Karpas-422 (cell line): ENCODE measurements around the gene ANKS1A. TPM values are rescaled to one million over a fixed set of nuclear protein-coding genes. Genes with fewer than 3 reads are reported as not detected.

Experiments used
- DNase-seq: peaks from one replicate; pipeline ENCODE4 v3.0.0-alpha.2; 2015
- H2AFZ ChIP-seq: fragments of 200-600 bp; sonication (generic); 2 replicates; pipeline ENCODE4 v1.6.1; 2014; ENCODE audit warnings: antibody characterized with exemption, low read length, mixed read lengths
- H3K27ac ChIP-seq: fragments of 200-600 bp; sonication (generic); 2 replicates; pipeline ENCODE4 v1.5.1; 2014; ENCODE audit warnings: mild to moderate bottlenecking, low read length, moderate library complexity
- H3K27me3 ChIP-seq: fragments of 200-600 bp; sonication (generic); 2 replicates; pipeline ENCODE4 v1.6.1; 2014; ENCODE audit warnings: low read length, mixed read lengths
- H3K36me3 ChIP-seq: fragments of 200-600 bp; sonication (generic); 2 replicates; pipeline ENCODE4 v1.6.1; 2014; ENCODE audit warnings: low read length, mixed read lengths; ENCODE audit not compliant: insufficient read depth
- H3K4me1 ChIP-seq: fragments of 200-600 bp; sonication (generic); 2 replicates; pipeline ENCODE4 v1.6.1; 2014; ENCODE audit warnings: mild to moderate bottlenecking, low read length, mixed read lengths
- H3K4me2 ChIP-seq: fragments of 200-600 bp; sonication (generic); 2 replicates; pipeline ENCODE4 v1.6.1; 2014; ENCODE audit warnings: low read length, low read depth, mild to moderate bottlenecking; ENCODE audit not compliant: poor library complexity, severe bottlenecking
- H3K4me3 ChIP-seq: fragments of 200-600 bp; sonication (generic); 2 replicates; pipeline ENCODE4 v1.5.1; 2014; ENCODE audit warnings: mild to moderate bottlenecking, antibody characterized with exemption, low read length, mixed read lengths
- H3K79me2 ChIP-seq: fragments of 200-600 bp; sonication (generic); 2 replicates; pipeline ENCODE4 v1.6.1; 2014; ENCODE audit warnings: mild to moderate bottlenecking, low read length, mixed read lengths
- H3K9ac ChIP-seq: fragments of 200-600 bp; sonication (generic); 2 replicates; pipeline ENCODE4 v1.6.0; 2014; ENCODE audit warnings: low read length
- H3K9me2 ChIP-seq: fragments of 200-600 bp; sonication (generic), shearing (Covaris generic); replicated peaks from 2 replicates; pipeline ENCODE4 v1.6.0; 2014; ENCODE audit warnings: mild to moderate bottlenecking, low read length, moderate library complexity; ENCODE audit not compliant: insufficient read depth
- H3K9me3 ChIP-seq: fragments of 300-700, 200-600 bp; sonication (generic); 2 replicates; pipeline ENCODE4 v1.6.1; 2014; ENCODE audit warnings: low read length, mixed read lengths
- H4K20me1 ChIP-seq: fragments of 200-600 bp; sonication (generic); 2 replicates; pipeline ENCODE4 v1.6.1; 2014; ENCODE audit warnings: mild to moderate bottlenecking, antibody characterized with exemption, low read length, low read depth; ENCODE audit not compliant: insufficient read depth
- total RNA-seq: library from RNA; depleted of rRNA; stranded (reverse); fragments of >200 nt; shearing (Covaris generic); gene quantifications from 2 replicates; pipeline ENCODE4 v1.2.3, GENCODE V29; 2014; ENCODE audit warnings: low replicate concordance

The ANKS1A gene
- total RNA-seq, 1 experiment from 2014 or later: 7.0 TPM

- H3K36me3 ChIP-seq: no peaks in the 10 kb centered on the region
- H4K20me1 ChIP-seq: no peaks in the 10 kb centered on the region
- DNase-seq: no peak
These were observed 189.8 kb downstream of the ANKS1A start for GRCh38 chr6:35078896-35079295.

GRCh38 chr6:35079311-35080000 is 190.4 kb downstream of the ANKS1A start:
- Histone ChIP-seq H3K9ac (no peak overlapping the region), H3K9me3 (no peaks in the 10 kb centered on the region), H4K20me1 (no peaks in the 10 kb centered on the region), H3K79me2 (no peaks in the 10 kb centered on the region), H3K36me3 (no peaks in the 10 kb centered on the region), H3K27ac (no peak overlapping the region), H2AFZ (no peak overlapping the region), H3K9me2 (no peaks in the 10 kb centered on the region), H3K4me2 (no peak overlapping the region), H3K4me1 (no peaks in the 10 kb centered on the region), H3K27me3 (no peaks in the 10 kb centered on the region), H3K4me3 (no peak overlapping the region)
- no peak for DNase-seq

More at GRCh38 chr6:35078896-35079295, 189.8 kb downstream of the ANKS1A start:
- H3K4me2 ChIP-seq: no peak overlapping the region
- no peak overlapping the region for H3K9ac ChIP-seq
- no peak overlapping the region for H3K4me3 ChIP-seq
- no peaks in the 10 kb centered on the region for H3K27me3 ChIP-seq
- no peaks in the 10 kb centered on the region for H3K9me2 ChIP-seq
- H2AFZ ChIP-seq: no peak overlapping the region
- no peaks in the 10 kb centered on the region for H3K79me2 ChIP-seq
- H3K27ac ChIP-seq: no peak overlapping the region
- no peaks in the 10 kb centered on the region for H3K9me3 ChIP-seq
- no peaks in the 10 kb centered on the region for H3K4me1 ChIP-seq

GRCh38 chr6:35080016-35080680 is 191.1 kb downstream of the ANKS1A start:
- Histone ChIP-seq H3K9ac (no peak overlapping the region), H3K27ac (no peak overlapping the region), H3K79me2 (no peaks in the 10 kb centered on the region), H3K9me2 (no peaks in the 10 kb centered on the region), H3K4me3 (no peak overlapping the region), H3K4me2 (no peak overlapping the region), H3K4me1 (no peaks in the 10 kb centered on the region), H3K9me3 (no peaks in the 10 kb centered on the region), H3K36me3 (no peaks in the 10 kb centered on the region), H4K20me1 (no peaks in the 10 kb centered on the region), H2AFZ (no peak overlapping the region), H3K27me3 (no peaks in the 10 kb centered on the region)
- DNase-seq: no peak

- Histone ChIP-seq H3K27me3 (no peaks in the 10 kb centered on the region), H3K9me3 (no peaks in the 10 kb centered on the region), H3K4me3 (no peak overlapping the region), H3K9ac (no peak overlapping the region), H3K9me2 (no peaks in the 10 kb centered on the region), H3K79me2 (no peaks in the 10 kb centered on the region), H3K4me1 (no peaks in the 10 kb centered on the region), H4K20me1 (no peaks in the 10 kb centered on the region), H3K36me3 (no peaks in the 10 kb centered on the region), H3K4me2 (no peak overlapping the region), H3K27ac (no peak overlapping the region), H2AFZ (no peak overlapping the region)
- DNase-seq: no peak
These were observed 191.9 kb downstream of the ANKS1A start for GRCh38 chr6:35080821-35081425.

GRCh38 chr6:35081426-35081851 is 192.4 kb downstream of the ANKS1A start:
- Histone ChIP-seq H3K36me3 (no peaks in the 10 kb centered on the region), H3K9ac (no peak overlapping the region), H3K4me1 (no peaks in the 10 kb centered on the region)

GRCh38 chr6:35082046-35082732 is 193.1 kb downstream of the ANKS1A start:
- Histone ChIP-seq H3K79me2 (no peaks in the 10 kb centered on the region), H3K4me2 (no peak overlapping the region), H3K27me3 (no peaks in the 10 kb centered on the region), H3K4me3 (no peak overlapping the region), H4K20me1 (no peaks in the 10 kb centered on the region), H2AFZ (no peak overlapping the region), H3K9ac (no peak overlapping the region), H3K36me3 (no peaks in the 10 kb centered on the region), H3K4me1 (no peaks in the 10 kb centered on the region), H3K27ac (no peak overlapping the region), H3K9me2 (no peaks in the 10 kb centered on the region), H3K9me3 (no peaks in the 10 kb centered on the region)
- no peak for DNase-seq

More at GRCh38 chr6:35081426-35081851, 192.4 kb downstream of the ANKS1A start:
- Histone ChIP-seq H3K9me2 (no peaks in the 10 kb centered on the region), H2AFZ (no peak overlapping the region), H3K9me3 (no peaks in the 10 kb centered on the region), H3K4me3 (no peak overlapping the region), H3K27ac (no peak overlapping the region), H3K79me2 (no peaks in the 10 kb centered on the region), H3K4me2 (no peak overlapping the region), H4K20me1 (no peaks in the 10 kb centered on the region), H3K27me3 (no peaks in the 10 kb centered on the region)
- no peak for DNase-seq

- no peaks in the 10 kb centered on the region for H3K27me3 ChIP-seq
- H2AFZ ChIP-seq: no peak overlapping the region
- no peaks in the 10 kb centered on the region for H3K36me3 ChIP-seq
- H3K9me3 ChIP-seq: no peaks in the 10 kb centered on the region
- no peaks in the 10 kb centered on the region for H4K20me1 ChIP-seq
- no peaks in the 10 kb centered on the region for H3K4me1 ChIP-seq
- no peak overlapping the region for H3K27ac ChIP-seq
- H3K4me3 ChIP-seq: no peak overlapping the region
- no peaks in the 10 kb centered on the region for H3K9me2 ChIP-seq
- H3K9ac ChIP-seq: no peak overlapping the region
- H3K4me2 ChIP-seq: no peak overlapping the region
- no peak for DNase-seq
- H3K79me2 ChIP-seq: no peaks in the 10 kb centered on the region
These were observed 193.8 kb downstream of the ANKS1A start for GRCh38 chr6:35082733-35083403.
